H9 (cell line): ENCODE data around the gene TMEM252. TPM values are rescaled to one million over a fixed set of nuclear protein-coding genes. Genes with fewer than 3 reads are reported as not detected.

ENCODE experiments used
- DNase-seq: peaks from one replicate; pipeline ENCODE4 v3.0.0-alpha.2; 2017
- H2AFZ ChIP-seq: one replicate; pipeline ENCODE4 v1.6.1; 2013; ENCODE audit warnings: mild to moderate bottlenecking, low read length, control low read depth, moderate library complexity
- H2AK5ac ChIP-seq: 2 replicates; pipeline ENCODE4 v1.6.1; 2013; ENCODE audit warnings: low read length, control low read depth, mixed read lengths; ENCODE audit not compliant: insufficient read length
- H2BK120ac ChIP-seq: one replicate; pipeline ENCODE4 v1.6.1; 2013; ENCODE audit warnings: low read depth, mild to moderate bottlenecking, low read length, control low read depth, inconsistent platforms; ENCODE audit not compliant: poor library complexity, severe bottlenecking
- H2BK12ac ChIP-seq: 2 replicates; pipeline ENCODE4 v1.6.1; 2013; ENCODE audit warnings: low read length, control low read depth, mixed read lengths, low read depth; ENCODE audit not compliant: insufficient read length
- H2BK15ac ChIP-seq: 2 replicates; pipeline ENCODE4 v1.6.1; 2013; ENCODE audit warnings: low read depth, low read length, control low read depth
- H2BK20ac ChIP-seq: one replicate; pipeline ENCODE4 v1.6.1; 2013; ENCODE audit warnings: low read depth, mild to moderate bottlenecking, low read length, control low read depth, inconsistent platforms; ENCODE audit not compliant: poor library complexity, severe bottlenecking
- H2BK5ac ChIP-seq: 2 replicates; pipeline ENCODE4 v1.6.1; 2013; ENCODE audit warnings: low read length, control low read depth, mixed read lengths; ENCODE audit not compliant: insufficient read length
- H3K14ac ChIP-seq: 2 replicates; pipeline ENCODE4 v1.6.1; 2013; ENCODE audit warnings: low read length, control low read depth; ENCODE audit not compliant: insufficient read depth
- H3K18ac ChIP-seq: 2 replicates; pipeline ENCODE4 v1.6.1; 2013; ENCODE audit warnings: low read depth, mild to moderate bottlenecking, mixed read lengths, low read length, control low read depth; ENCODE audit not compliant: insufficient read length
- H3K23ac ChIP-seq: 2 replicates; pipeline ENCODE4 v1.6.1; 2013; ENCODE audit warnings: low read length, control low read depth, mixed read lengths, low read depth; ENCODE audit not compliant: insufficient read length
- H3K23me2 ChIP-seq: 2 replicates; pipeline ENCODE4 v1.6.1; 2013; ENCODE audit warnings: low read depth, mild to moderate bottlenecking, mixed read lengths, low read length, control low read depth; ENCODE audit not compliant: insufficient read length, poor library complexity, severe bottlenecking
- H3K27ac ChIP-seq: 2 replicates; pipeline ENCODE4 v1.5.1; 2013; ENCODE audit warnings: low read length, control low read depth, mixed read lengths, low read depth; ENCODE audit not compliant: insufficient read length
- H3K27me3 ChIP-seq: 2 replicates; pipeline ENCODE4 v1.6.1; 2013; ENCODE audit warnings: low read length, control low read depth, inconsistent platforms; ENCODE audit not compliant: insufficient read depth
- H3K4ac ChIP-seq: 2 replicates; pipeline ENCODE4 v1.6.1; 2013; ENCODE audit warnings: low read depth, mild to moderate bottlenecking, control low read depth, inconsistent platforms, low read length, moderate library complexity
- H3K4me1 ChIP-seq: 2 replicates; pipeline ENCODE4 v1.6.1; 2013; ENCODE audit warnings: low read length, control low read depth, inconsistent platforms; ENCODE audit not compliant: insufficient read depth
- H3K4me2 ChIP-seq: 2 replicates; pipeline ENCODE4 v1.6.1; 2013; ENCODE audit warnings: low read length, control low read depth, mixed read lengths; ENCODE audit not compliant: insufficient read length, insufficient read depth
- H3K56ac ChIP-seq: 2 replicates; pipeline ENCODE4 v1.6.1; 2013; ENCODE audit warnings: low read depth, mild to moderate bottlenecking, mixed read lengths, low read length, control low read depth; ENCODE audit not compliant: insufficient read length
- H3K79me1 ChIP-seq: 2 replicates; pipeline ENCODE4 v1.6.1; 2013; ENCODE audit warnings: low read depth, mild to moderate bottlenecking, moderate library complexity, low read length, control low read depth, inconsistent platforms; ENCODE audit not compliant: insufficient read depth, poor library complexity, severe bottlenecking
- H3K79me2 ChIP-seq: 2 replicates; pipeline ENCODE4 v1.6.1; 2013; ENCODE audit warnings: low read length, control low read depth, inconsistent platforms; ENCODE audit not compliant: insufficient read depth
- H3K9ac ChIP-seq: 2 replicates; pipeline ENCODE4 v1.6.1; 2013; ENCODE audit warnings: low read length, control low read depth, mixed read lengths; ENCODE audit not compliant: insufficient read length; ENCODE audit errors: extremely low read depth
- H3K9me3 ChIP-seq: one replicate; pipeline ENCODE4 v1.6.1; 2013; ENCODE audit warnings: low read depth, low read length, inconsistent platforms; ENCODE audit not compliant: control insufficient read depth
- H3T11ph ChIP-seq: one replicate; pipeline ENCODE4 v1.6.1; 2013; ENCODE audit warnings: mild to moderate bottlenecking, low read length, control low read depth, inconsistent platforms
- H4K20me1 ChIP-seq: one replicate; pipeline ENCODE4 v1.6.1; 2013; ENCODE audit not compliant: control insufficient read depth, insufficient read length, insufficient read depth
- H4K5ac ChIP-seq: 2 replicates; pipeline ENCODE4 v1.6.1; 2013; ENCODE audit warnings: low read depth, mild to moderate bottlenecking, mixed read lengths, low read length, control low read depth; ENCODE audit not compliant: insufficient read length
- H4K8ac ChIP-seq: replicated peaks from 2 replicates; pipeline ENCODE4 v1.6.1; 2013; ENCODE audit warnings: low read length, control low read depth, mixed read lengths, low read depth; ENCODE audit not compliant: insufficient read length
- H4K91ac ChIP-seq: 2 replicates; pipeline ENCODE4 v1.6.1; 2013; ENCODE audit warnings: low read depth, mild to moderate bottlenecking, moderate library complexity, mixed read lengths, low read length, control low read depth; ENCODE audit not compliant: insufficient read length
- H3K27ac Mint-ChIP-seq, 3 experiments: 2 replicates in 2 of 3; 3 replicates in 1 of 3; pipeline ENCODE4 v1.8.0; 2020 to 2021; ENCODE audit warnings: mixed read lengths in 3 of 3, mild to moderate bottlenecking in 1 of 3, moderate library complexity in 1 of 3
- H3K27me3 Mint-ChIP-seq: 2 replicates; pipeline ENCODE4 v1.8.0; 2021; ENCODE audit warnings: low read depth, mild to moderate bottlenecking, moderate library complexity, mixed read lengths
- H3K36me3 Mint-ChIP-seq, 3 experiments: 2 replicates in 2 of 3; 3 replicates in 1 of 3; pipeline ENCODE4 v1.8.0; 2020 to 2021; ENCODE audit warnings: low read depth in 3 of 3, mixed read lengths in 3 of 3; ENCODE audit not compliant: insufficient read depth in 1 of 3
- H3K4me1 Mint-ChIP-seq, 2 experiments: 2 replicates each; pipeline ENCODE4 v1.8.0; 2020; ENCODE audit warnings: mixed read lengths in 2 of 2
- H3K4me3 Mint-ChIP-seq, 2 experiments: 2 replicates in 1 of 2; 3 replicates in 1 of 2; pipeline ENCODE4 v1.8.0; 2020 to 2021; ENCODE audit warnings: mild to moderate bottlenecking in 2 of 2, mixed read lengths in 2 of 2, moderate library complexity in 1 of 2
- H3K9me3 Mint-ChIP-seq, 2 experiments: 2 replicates in 1 of 2; 3 replicates in 1 of 2; pipeline ENCODE4 v1.8.0; 2020; ENCODE audit warnings: mild to moderate bottlenecking in 2 of 2, mixed read lengths in 2 of 2, moderate library complexity in 1 of 2
- CTCF ChIP-seq: fragments of 200-600 bp; sonication (generic); conservative IDR thresholded peaks from 3 replicates; pipeline ENCODE4 v1.8.0; 2021; ENCODE audit warnings: antibody characterized with exemption, mild to moderate bottlenecking
- WGBS: extraction: QIAGEN DNeasy Blood & Tissue Kit; methylation state at CpG from one replicate; pipeline ENCODE4 v1.1.7; 2013; ENCODE audit warnings: missing lambda C conversion rate, low lambda C conversion rate, mixed read lengths; ENCODE audit not compliant: insufficient read length; ENCODE audit errors: extremely low coverage; 5-methylcytosine and 5-hydroxymethylcytosine counted together
- total RNA-seq: library from RNA; stranded (reverse); gene quantifications from 2 replicates; pipeline ENCODE4 v1.2.1, GENCODE V29; 2021

The TMEM252 gene
- total RNA-seq, 1 experiment from 2014 or later, result not detected

GRCh38 chr9:68513981-68514380 is 26.7 kb downstream of the TMEM252 start:
- Histone ChIP-seq H3T11ph (no peak overlapping the region), H3K9ac (no peak overlapping the region), H3K56ac (no peak overlapping the region), H3K23ac (no peak overlapping the region), H2AFZ (no peak overlapping the region), H3K4ac (no peak overlapping the region), H4K91ac (no peak overlapping the region), H2BK5ac (no peak overlapping the region), H2BK12ac (no peak overlapping the region), H3K23me2 (no peaks in the 10 kb centered on the region), H3K9me3 (peaks cover 5% of the 10 kb centered on the region), H3K14ac (no peak overlapping the region), H2BK20ac (no peak overlapping the region), H3K79me1 (no peaks in the 10 kb centered on the region), H4K8ac (no peak overlapping the region), H3K4me2 (no peak overlapping the region), H3K79me2 (no peaks in the 10 kb centered on the region), H2BK120ac (no peak overlapping the region), H2BK15ac (no peak overlapping the region), H4K20me1 (no peaks in the 10 kb centered on the region), H4K5ac (no peak overlapping the region), H3K18ac (no peak overlapping the region), H3K27me3 (peaks cover 48% of the 10 kb centered on the region), H2AK5ac (no peak overlapping the region), H3K27ac (no peak overlapping the region), H3K4me1 (no peaks in the 10 kb centered on the region; the same call in 1 of the 2 replicates)
- H3K36me3 Mint-ChIP-seq, result peaks cover 0 to 6% (median 0%) of the 10 kb centered on the region in 3 experiments; a peak in 2 of 7 replicates
- peaks cover 100% of the 10 kb centered on the region for H3K27me3 Mint-ChIP-seq
- no peak overlapping the region for H3K4me3 Mint-ChIP-seq
- H3K27ac Mint-ChIP-seq, result no peak overlapping the region
- no peak for DNase-seq
- H3K9me3 Mint-ChIP-seq, result peaks cover 14 to 24% of the 10 kb centered on the region in 2 experiments
- no CpG with 5 or more reads among the region's 4 CpGs for WGBS
- TF ChIP-seq CTCF, result no peak
- peaks cover 15% of the 10 kb centered on the region in 2 experiments for H3K4me1 Mint-ChIP-seq
